KBM-7 (cell line): ENCODE measurements around the gene PCDH17.

Experiments used
- DNase-seq: peaks from one replicate; pipeline ENCODE4 v3.0.0-alpha.2; 2015
- in situ Hi-C: fragments of 300-500 bp; cut with MboI; formaldehyde crosslinking; loops from 2 replicates; pipeline ENCODE4 v1.14.3; 2020; ENCODE audit warnings: low sequenced_read_pairs, low pct_unique_long_range_greater_than_20kb, mixed read lengths

PCDH17 gene

DNA sequence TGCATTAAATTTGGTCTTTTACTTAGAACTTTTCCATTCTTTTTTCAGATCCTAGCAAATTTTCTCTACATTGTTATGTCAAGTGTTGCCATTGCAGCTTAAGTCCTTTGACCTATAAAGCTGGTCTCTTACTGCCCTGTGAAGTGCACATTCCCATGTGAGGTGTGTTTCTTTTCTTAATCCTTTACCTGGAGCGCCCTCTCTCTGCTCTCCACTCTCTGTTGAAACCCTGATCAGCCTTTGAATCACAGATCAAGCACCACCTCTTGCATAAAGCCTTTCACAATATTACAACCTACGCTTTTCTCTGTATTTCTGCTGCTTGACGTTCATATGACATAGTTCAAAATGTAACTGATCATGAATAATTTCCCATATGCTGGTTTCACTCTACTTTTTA lies 84.8 kb downstream of the PCDH17 start:
- DNase-seq = no peak
- in situ Hi-C loops = no loop called here

DNA sequence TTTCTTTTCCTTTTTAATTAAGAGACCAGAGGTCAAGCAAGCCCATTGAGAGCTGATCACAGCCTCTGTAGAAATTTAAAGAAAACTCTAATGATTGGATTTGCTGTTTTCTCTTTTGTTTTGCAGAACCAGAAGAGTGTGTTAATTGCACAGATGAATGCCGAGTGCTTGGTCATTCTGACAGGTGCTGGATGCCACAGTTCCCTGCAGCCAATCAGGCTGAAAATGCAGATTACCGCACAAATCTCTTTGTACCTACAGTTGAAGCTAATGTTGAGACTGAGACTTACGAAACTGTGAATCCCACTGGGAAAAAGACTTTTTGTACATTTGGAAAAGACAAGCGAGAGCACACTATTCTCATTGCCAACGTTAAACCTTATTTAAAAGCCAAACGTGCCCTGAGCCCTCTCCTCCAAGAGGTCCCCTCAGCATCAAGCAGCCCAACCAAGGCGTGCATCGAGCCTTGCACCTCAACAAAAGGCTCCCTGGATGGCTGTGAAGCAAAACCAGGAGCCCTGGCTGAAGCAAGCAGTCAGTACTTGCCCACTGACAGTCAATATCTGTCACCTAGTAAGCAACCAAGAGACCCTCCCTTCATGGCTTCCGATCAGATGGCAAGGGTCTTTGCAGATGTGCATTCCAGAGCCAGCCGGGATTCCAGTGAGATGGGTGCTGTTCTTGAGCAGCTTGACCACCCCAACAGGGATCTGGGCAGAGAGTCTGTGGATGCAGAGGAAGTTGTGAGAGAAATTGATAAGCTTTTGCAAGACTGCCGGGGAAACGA lies 93.1 kb downstream of the PCDH17 start:
- in situ Hi-C loops = no loop called here

DNA sequence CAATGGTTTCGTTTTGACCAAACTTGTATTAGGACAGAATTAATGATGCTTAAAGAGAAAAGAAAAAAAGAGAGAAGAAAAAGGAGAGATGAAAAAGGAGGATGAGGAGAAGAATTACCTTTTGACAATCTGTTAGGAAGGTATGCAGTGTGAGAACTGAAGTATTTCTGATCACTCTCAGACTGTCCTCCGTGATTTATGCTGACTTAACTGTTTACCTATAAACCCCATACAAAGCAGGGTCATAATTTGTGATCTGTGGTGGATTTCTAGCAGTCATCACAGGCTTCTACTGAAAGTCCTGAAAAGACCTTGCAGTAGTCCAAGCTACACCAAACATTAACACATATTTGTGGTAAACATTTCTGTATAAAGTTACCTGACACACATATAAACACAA lies 93.9 kb downstream of the PCDH17 start:
- DNase-seq = no peak
- in situ Hi-C loops = no loop called here

More for the DNA sequence above, 93.1 kb downstream of the PCDH17 start:
- no peak for DNase-seq

DNA sequence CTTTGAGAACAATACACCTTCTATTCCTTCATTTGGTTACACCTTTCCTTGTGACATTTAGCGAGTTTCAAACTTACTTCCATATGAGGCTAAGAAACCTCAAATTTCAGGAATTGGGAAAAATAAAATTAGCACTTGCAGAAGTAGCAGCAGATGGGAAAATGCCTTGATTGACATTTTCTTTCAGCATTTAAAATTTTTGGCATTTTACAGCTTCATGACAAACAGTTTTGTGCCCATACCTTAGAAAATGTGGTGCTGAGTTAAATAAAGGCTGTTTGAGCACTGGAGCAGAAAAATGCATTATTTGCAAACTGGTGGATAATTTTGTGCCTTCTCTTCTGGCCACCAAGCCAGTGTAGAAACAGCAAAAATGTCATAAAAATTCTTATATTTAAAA lies 95.4 kb downstream of the PCDH17 start:
- in situ Hi-C loops = no loop called here

DNA sequence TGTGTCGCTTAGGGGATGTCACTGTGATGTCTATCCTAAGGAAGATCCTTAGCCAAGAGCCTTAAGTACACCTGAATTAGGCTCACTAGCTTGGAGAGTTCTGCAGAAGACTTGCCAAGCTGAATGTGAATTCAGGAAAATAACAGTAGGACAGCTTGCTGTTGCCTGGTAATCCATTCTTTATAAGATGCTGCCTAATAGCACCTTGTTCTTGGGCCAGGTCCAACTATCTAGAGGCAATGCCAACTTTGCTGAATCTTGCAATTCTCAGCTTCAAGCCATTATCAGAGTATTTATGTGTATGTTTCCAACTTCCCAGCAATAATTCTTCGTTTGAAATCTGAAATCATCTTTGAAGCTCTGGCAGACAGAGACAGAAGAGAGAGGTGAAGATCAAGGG lies 102.8 kb downstream of the PCDH17 start:
- in situ Hi-C loops = no loop called here
- DNase-seq = no peak

More for the DNA sequence above, 95.4 kb downstream of the PCDH17 start:
- no peak for DNase-seq

DNA sequence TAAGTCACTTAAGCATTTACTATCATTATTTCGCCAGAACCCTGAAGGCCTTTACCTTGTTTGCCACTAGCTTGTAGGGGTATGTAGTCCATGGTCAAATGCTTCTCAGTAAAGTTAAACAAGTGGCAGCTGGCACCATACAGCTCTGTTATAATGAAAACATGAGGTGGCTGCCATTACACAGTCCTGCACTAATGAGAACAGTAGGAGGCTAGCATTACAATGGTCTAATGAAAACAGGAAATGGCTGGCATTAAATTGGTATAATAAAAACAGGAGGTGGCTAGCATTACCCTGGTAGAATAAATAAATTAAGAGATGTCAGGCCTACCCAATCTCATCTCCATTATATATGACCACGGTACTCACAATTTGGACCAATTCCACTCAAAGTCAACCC lies 107.5 kb downstream of the PCDH17 start:
- in situ Hi-C loops = no loop called here
- no peak for DNase-seq

DNA sequence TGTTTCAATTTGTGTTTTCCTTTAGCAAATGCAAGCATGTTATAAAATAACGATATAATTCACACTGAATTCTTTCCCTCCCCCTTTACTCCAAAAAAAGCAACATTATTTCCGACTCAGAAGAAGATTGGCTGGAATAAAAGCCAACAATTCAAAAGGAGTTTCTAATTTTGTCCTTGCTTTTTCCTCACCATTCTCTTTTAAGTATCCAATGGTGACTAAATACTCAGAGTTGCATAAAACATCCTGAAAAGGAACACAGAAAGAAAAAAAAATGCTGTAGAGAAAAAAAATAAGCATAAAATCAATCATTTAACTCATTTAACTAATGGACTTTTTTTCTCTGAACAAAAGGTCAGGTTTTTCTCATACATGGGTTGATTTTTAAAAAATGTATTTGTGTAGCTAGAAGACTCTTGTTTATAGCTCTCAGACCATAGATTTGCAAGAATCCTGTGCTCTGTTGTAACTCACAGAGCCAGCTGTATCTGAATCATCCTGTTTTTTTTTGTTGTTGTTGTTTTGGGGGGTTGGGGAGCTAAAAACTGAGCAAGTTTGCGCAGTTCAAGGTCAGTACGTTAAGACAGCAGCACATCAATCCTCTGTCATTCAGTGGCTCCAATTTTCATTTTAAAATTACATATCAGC lies 108.1 kb downstream of the PCDH17 start:
- no peak for DNase-seq
- in situ Hi-C loops = no loop called here

DNA sequence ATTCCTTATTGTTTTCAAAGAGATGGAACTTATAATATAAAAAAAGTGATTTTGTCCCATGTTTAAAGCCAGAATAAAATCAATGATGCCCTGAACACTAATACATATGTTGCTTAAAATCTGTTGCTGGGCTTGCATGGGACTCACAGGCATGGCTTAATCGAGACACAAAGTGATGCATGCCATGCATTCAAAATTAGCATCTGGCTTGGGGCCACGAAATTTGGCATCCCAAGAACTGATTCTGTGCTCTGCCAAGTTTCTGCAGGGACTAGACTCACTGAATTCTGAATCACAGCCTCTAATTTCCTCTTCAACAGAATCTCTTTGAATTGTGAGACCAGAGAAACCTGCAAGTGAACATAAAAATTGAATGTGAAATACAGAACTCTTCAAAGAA lies 109.2 kb downstream of the PCDH17 start:
- in situ Hi-C loops = no loop called here
- DNase-seq = no peak

DNA sequence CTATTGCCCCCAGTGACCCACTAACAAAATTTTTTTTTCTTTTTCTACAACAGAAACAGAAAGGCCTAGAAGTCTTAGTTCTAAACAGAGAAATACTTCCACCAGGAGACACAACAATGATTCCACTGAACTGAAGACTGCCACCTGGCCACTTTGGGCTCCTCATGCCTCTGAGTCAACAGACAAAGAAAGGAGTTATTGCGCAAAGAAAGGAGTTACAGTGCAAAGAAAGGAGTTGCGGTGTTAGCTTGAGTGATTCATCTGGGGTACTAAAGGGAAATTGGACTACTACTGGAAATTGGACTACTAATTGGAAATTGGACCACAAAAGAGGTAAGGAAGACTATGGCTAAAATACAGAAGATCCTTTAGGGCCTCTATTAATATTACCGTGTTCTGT lies 116.6 kb downstream of the PCDH17 start:
- in situ Hi-C loops = no loop called here
- no peak for DNase-seq

DNA sequence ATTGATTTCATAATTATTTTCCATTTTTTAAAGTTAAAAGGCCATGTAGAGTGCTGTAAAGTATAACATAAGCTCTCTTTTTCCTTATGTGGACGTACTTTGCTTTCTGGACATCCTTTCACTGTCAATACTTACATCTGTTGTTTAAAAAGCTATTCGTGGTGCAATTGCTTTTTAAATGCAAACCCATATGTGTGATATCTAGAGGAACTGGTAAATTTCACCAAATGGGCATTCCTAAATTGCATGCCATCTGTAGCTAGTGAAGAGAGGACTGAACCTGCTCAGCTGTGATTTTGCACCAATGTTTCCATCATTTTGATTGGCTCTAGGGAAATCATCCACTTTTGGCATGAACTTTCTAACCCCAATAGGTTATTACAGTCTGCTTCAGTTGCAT lies 129.4 kb downstream of the PCDH17 start:
- in situ Hi-C loops = no loop called here
- no peak for DNase-seq

DNA sequence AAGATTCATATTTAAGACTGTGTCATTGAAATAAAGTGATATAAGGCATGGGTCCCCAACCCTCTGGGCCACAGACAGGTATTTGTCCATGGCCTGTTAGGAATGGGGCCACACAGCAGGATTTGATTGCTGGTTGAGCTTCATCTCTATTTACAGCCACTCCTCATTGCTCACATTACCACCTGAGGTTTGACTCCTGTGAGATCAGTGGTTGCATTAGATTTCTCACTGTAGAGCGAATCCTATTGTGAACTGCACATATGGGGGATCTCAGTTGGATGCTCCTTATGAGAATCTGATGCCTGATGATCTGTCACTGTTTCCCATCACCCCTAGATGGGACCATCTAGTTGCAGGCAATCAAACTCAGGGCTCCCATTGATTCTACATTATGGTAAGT lies 132.1 kb downstream of the PCDH17 start:
- in situ Hi-C loops = no loop called here
- no peak for DNase-seq
